Tibial artery (tissue), 4 donors: Measurements from ENCODE around the gene KANSL1L.

Source experiments
- DNase-seq, 2 donors: peaks; one replicate each; pipeline ENCODE4 v3.0.0-alpha.2; 2019
- H3K27ac ChIP-seq, 2 donors: fragments of 200-600 bp; sonication (generic) in 1 of 2; 1 replicate in 1 of 2; 2 replicates in 1 of 2; pipeline ENCODE4 v1.5.1; 2018 to 2019; ENCODE audit warnings: mild to moderate bottlenecking in 1 of 2
- H3K27me3 ChIP-seq, 2 donors: fragments of 200-600 bp; sonication (generic) in 1 of 2; one replicate each; pipeline versions ENCODE4 v1.5.1 to v1.6.0; 2016 to 2019
- H3K36me3 ChIP-seq, 3 donors: fragments of 200-600 bp; sonication (generic) in 2 of 3; one replicate each; pipeline ENCODE4 v1.5.1; 2016 to 2019; ENCODE audit warnings: mild to moderate bottlenecking in 2 of 3
- H3K4me1 ChIP-seq, 4 donors: fragments of 200-600 bp; sonication (generic) in 2 of 4; 1 replicate in 3 of 4; 2 replicates in 1 of 4; pipeline ENCODE4 v1.5.1; 2016 to 2019
- H3K4me3 ChIP-seq, 2 donors: fragments of 200-600 bp; sonication (generic) in 1 of 2; 1 replicate in 1 of 2; 2 replicates in 1 of 2; pipeline ENCODE4 v1.5.1; 2018 to 2019; ENCODE audit warnings: mild to moderate bottlenecking in 2 of 2
- H3K9me3 ChIP-seq, 3 donors: fragments of 200-600 bp; sonication (generic) in 1 of 3; one replicate each; pipeline ENCODE4 v1.5.1; 2016 to 2019
- CTCF ChIP-seq, 2 experiments: fragments of 200-600 bp in 1 of 2; fragments of 450-650 bp in 1 of 2; IDR thresholded peaks; one replicate each; pipeline ENCODE4 v1.5.1; 2017 to 2019; ENCODE audit warnings: antibody characterized with exemption in 2 of 2, mild to moderate bottlenecking in 1 of 2, moderate library complexity in 1 of 2
- intact Hi-C: fragments of 100-400 bp; cut with DNase I; formaldehyde crosslinking; loops from one replicate; pipeline ENCODE4 v1.15.0; 2023; ENCODE audit warnings: low total_unique reads

KANSL1L gene

GRCh38 chr2:210099940-210100339, 71.3 kb downstream of the KANSL1L start:
- intact Hi-C loops: no loop called here
- TF ChIP-seq CTCF (IDR thresholded peaks at IDR 0.05): no peak
- no peak overlapping the region for H3K4me3 ChIP-seq
- H3K27ac ChIP-seq: no peak overlapping the region
- no peaks in the 10 kb centered on the region for H3K27me3 ChIP-seq
- H3K36me3 ChIP-seq: peaks cover 14 to 15% (median 15%) of the 10 kb centered on the region in 3 donors
- no peaks in the 10 kb centered on the region for H3K9me3 ChIP-seq
- no peak for DNase-seq
- H3K4me1 ChIP-seq: no peaks in the 10 kb centered on the region

GRCh38 chr2:210094787-210095186, 76.4 kb downstream of the KANSL1L start:
- no peak overlapping the region for H3K27ac ChIP-seq
- no peak for DNase-seq
- no peak overlapping the region for H3K4me3 ChIP-seq
- no peaks in the 10 kb centered on the region for H3K4me1 ChIP-seq
- H3K9me3 ChIP-seq: no peaks in the 10 kb centered on the region
- peaks cover 0 to 8% (median 0%) of the 10 kb centered on the region in 3 donors for H3K36me3 ChIP-seq
- no peaks in the 10 kb centered on the region for H3K27me3 ChIP-seq
- TF ChIP-seq CTCF (IDR thresholded peaks at IDR 0.05): no peak
- intact Hi-C loops: no loop called here

GRCh38 chr2:210092791-210093190, 78.4 kb downstream of the KANSL1L start:
- H3K36me3 ChIP-seq: peaks cover 5 to 8% (median 6%) of the 10 kb centered on the region in 3 donors
- no peaks in the 10 kb centered on the region for H3K4me1 ChIP-seq
- no peak overlapping the region for H3K27ac ChIP-seq
- no peaks in the 10 kb centered on the region for H3K27me3 ChIP-seq
- no peaks in the 10 kb centered on the region for H3K9me3 ChIP-seq
- no peak for TF ChIP-seq CTCF (IDR thresholded peaks at IDR 0.05)
- intact Hi-C loops: no loop called here
- no peak for DNase-seq
- no peak overlapping the region for H3K4me3 ChIP-seq

- Histone ChIP-seq H3K36me3 (peaks cover 0 to 8% (median 6%) of the 10 kb centered on the region in 3 donors), H3K27me3 (no peaks in the 10 kb centered on the region), H3K4me1 (no peaks in the 10 kb centered on the region), H3K9me3 (no peaks in the 10 kb centered on the region), H3K4me3 (no peak overlapping the region), H3K27ac (no peak overlapping the region)
- TF ChIP-seq CTCF (IDR thresholded peaks at IDR 0.05): no peak
- no peak for DNase-seq
- intact Hi-C loops: no loop called here
These were observed 84.3 kb downstream of the KANSL1L start for GRCh38 chr2:210086930-210087329.

- Histone ChIP-seq H3K36me3 (peaks cover 0 to 8% (median 6%) of the 10 kb centered on the region in 3 donors), H3K4me3 (no peak overlapping the region), H3K27ac (no peak overlapping the region), H3K9me3 (no peaks in the 10 kb centered on the region), H3K4me1 (no peaks in the 10 kb centered on the region), H3K27me3 (no peaks in the 10 kb centered on the region)
- DNase-seq: no peak
- no peak for TF ChIP-seq CTCF (IDR thresholded peaks at IDR 0.05)
- intact Hi-C loops: no loop called here
These were observed 84.9 kb downstream of the KANSL1L start for GRCh38 chr2:210086292-210086691.

- H3K36me3 ChIP-seq: peaks cover 0 to 13% (median 4%) of the 10 kb centered on the region in 3 donors
- DNase-seq: no peak
- peaks cover 0 to 3% (median 0%) of the 10 kb centered on the region in 4 donors for H3K4me1 ChIP-seq
- H3K4me3 ChIP-seq: no peak overlapping the region
- no peak overlapping the region for H3K27ac ChIP-seq
- no peaks in the 10 kb centered on the region for H3K9me3 ChIP-seq
- peak; percentile 51 to 56 for TF ChIP-seq CTCF (IDR thresholded peaks at IDR 0.05)
- no peaks in the 10 kb centered on the region for H3K27me3 ChIP-seq
- intact Hi-C loops: no loop called here
These were observed 98.2 kb downstream of the KANSL1L start for GRCh38 chr2:210072922-210073509.
